ENCODE results near the gene MSS51.
"Not testable (repeated sequence)": the region's sequence is repeated elsewhere in the genome, so short reads cannot be mapped to it uniquely, and the experiment has no call there.

MSS51 gene

GRCh38 chr10:73413528-73414229, 19.7 kb downstream of the MSS51 start, which contains the start of gene ANXA7:
Gene ANXA7, minus strand, starts transcription at chr10:73414058. Its CDS starts 13,202 bp downstream, at chr10:73400856.
- DNase-seq, result peak; percentile 80

GRCh38 chr10:73413108-73413527, 20.2 kb downstream of the MSS51 start:
- DNase-seq, result peak; percentile 49

GRCh38 chr10:73410897-73411296, 22.5 kb downstream of the MSS51 start:
- no peak for DNase-seq

- no peak for DNase-seq
Observed at GRCh38 chr10:73408978-73409521, 24.3 kb downstream of the MSS51 start.

GRCh38 chr10:73408061-73408460, 25.3 kb downstream of the MSS51 start:
- DNase-seq, result no peak

- no peak for DNase-seq
Observed at GRCh38 chr10:73407495-73407894, 25.9 kb downstream of the MSS51 start.

- DNase-seq, result no peak
Observed at GRCh38 chr10:73406846-73407245, 26.5 kb downstream of the MSS51 start.

GRCh38 chr10:73405556-73405955, 27.8 kb downstream of the MSS51 start:
- no peak for DNase-seq

- no peak for DNase-seq
Observed at GRCh38 chr10:73404690-73405089, 28.7 kb downstream of the MSS51 start.

GRCh38 chr10:73401636-73402035, 31.7 kb downstream of the MSS51 start:
- no peak for DNase-seq

- DNase-seq, result no peak
Observed at GRCh38 chr10:73399063-73399462, 34.3 kb downstream of the MSS51 start.

- DNase-seq, result no peak
Observed at GRCh38 chr10:73398024-73398423, 35.3 kb downstream of the MSS51 start.

- not testable (repeated sequence) for DNase-seq
Observed at GRCh38 chr10:73394325-73394724, 39.0 kb downstream of the MSS51 start.

- DNase-seq, result no peak
Observed at GRCh38 chr10:73388228-73388627, 45.1 kb downstream of the MSS51 start.

- DNase-seq, result no peak
Observed at GRCh38 chr10:73386583-73386982, 46.8 kb downstream of the MSS51 start.

GRCh38 chr10:73379064-73379748, 54.2 kb downstream of the MSS51 start:
- no peak for DNase-seq

- no peak for DNase-seq
Observed at GRCh38 chr10:73376679-73377078, 56.7 kb downstream of the MSS51 start.
